Ovary (tissue), 9 donors: Measurements from ENCODE around the gene RND1. TPM values are rescaled to one million over a fixed set of nuclear protein-coding genes. Genes with fewer than 3 reads are reported as not detected.

Experiments used
- DNase-seq, 5 donors: peaks; one replicate each; pipeline ENCODE4 v3.0.0-alpha.2; 2019 to 2020
- H3K27ac ChIP-seq, 2 donors: fragments of 200-600 bp; one replicate each; pipeline versions ENCODE4 v1.5.1 to v1.8.0; 2019 to 2022
- H3K27me3 ChIP-seq: fragments of 200-600 bp; one replicate; pipeline ENCODE4 v1.8.0; 2022
- H3K36me3 ChIP-seq: fragments of 200-600 bp; sonication (generic); one replicate; pipeline ENCODE4 v1.5.1; 2019
- H3K4me1 ChIP-seq: one replicate; pipeline ENCODE4 v1.8.1; 2013; ENCODE audit warnings: mild to moderate bottlenecking, moderate library complexity; ENCODE audit not compliant: insufficient read depth
- H3K4me3 ChIP-seq: fragments of 200-600 bp; sonication (generic); one replicate; pipeline ENCODE4 v1.5.1; 2017
- H3K9me3 ChIP-seq, 2 donors: fragments of 200-600 bp in 1 of 2; sonication (generic) in 1 of 2; one replicate each; pipeline versions ENCODE4 v1.5.1 to v1.8.1; 2013 to 2019; ENCODE audit warnings: mild to moderate bottlenecking in 1 of 2, moderate library complexity in 1 of 2
- CTCF ChIP-seq, 3 donors: fragments of 450-650 bp in 2 of 3; fragments of 200-600 bp in 1 of 3; IDR thresholded peaks; one replicate each; pipeline versions ENCODE4 v1.5.1 to v1.8.0; 2016 to 2022; ENCODE audit warnings: antibody characterized with exemption in 3 of 3, mild to moderate bottlenecking in 1 of 3
- EP300 ChIP-seq: sonication (generic); formaldehyde crosslinking; IDR thresholded peaks from one replicate; pipeline ENCODE4 v1.6.1; 2017; ENCODE audit warnings: antibody characterized with exemption
- POLR2A ChIP-seq: fragments of 450-650 bp; IDR thresholded peaks from one replicate; pipeline ENCODE4 v1.6.1; 2017; ENCODE audit warnings: antibody characterized with exemption, mild to moderate bottlenecking, moderate library complexity
- WGBS, 3 donors: extraction: QIAGEN DNeasy Blood & Tissue Kit in 1 of 3; methylation state at CpG; one replicate each; pipeline versions ENCODE4 v1.1.5 to v1.1.7; 2013 to 2017; 5-methylcytosine and 5-hydroxymethylcytosine counted together
- intact Hi-C, 4 donors: fragments of 100-400 bp; cut with DNase I; formaldehyde crosslinking; loops; one replicate each; pipeline versions ENCODE4 v1.11.0 to v1.15.1; 2022 to 2023
- polyA plus RNA-seq, 2 donors: library from polyadenylated mRNA; stranded (reverse); fragments of 200-250 nt in 1 of 2; fragments of 350-450 nt in 1 of 2; fragmentation: Illumina TruSeq in 1 of 2; extraction: RNeasy Lipid Tissue Mini Kit (QIAGEN cat#74804) in 1 of 2; gene quantifications; one replicate each; pipeline ENCODE4 v1.2.3, GENCODE V29; 2013 to 2014
- total RNA-seq, 7 donors: library from RNA; depleted of rRNA in 2 of 7; stranded (reverse); fragments of >200 nt in 2 of 7; fragmentation: NEBNext Ultra II Directional in 3 of 7; extraction: Animal tissue kit (Norgen Biotek cat#: 25700) in 3 of 7; gene quantifications; one replicate each; pipeline versions ENCODE4 v1.1.0 to v1.2.4, GENCODE V29; 2016 to 2023
- donor health status: DM: no; HTN: no; CAD: no; lungs with moderate emphysema.
- donor health status: DM: no; HTN: no; CAD: no.
- donor health status: Bipolar disorder and iron deficiency.
- donor health status: DM: yes; HTN: yes; CAD: no.
- donor health status: DM: no; HTN: no; CAD: no.
- donor health status: DM: yes; HTN: yes; CAD: no.

RND1 gene
- total and polyA plus RNA-seq, 9 donors: 0.23 to 3.8 (median 0.62) TPM

- peaks cover 4% of the 10 kb centered on the region for H3K4me1 ChIP-seq
- H3K36me3 ChIP-seq: no peaks in the 10 kb centered on the region
- H3K9me3 ChIP-seq: no peaks in the 10 kb centered on the region
- H3K27me3 ChIP-seq: no peaks in the 10 kb centered on the region
- intact Hi-C loops: loop anchor here in 3 of 4 donors (2.0 to 5.0 kb wide), 2 partner anchors 34 to 38 kb away; partner anchors contain the start of gene DDX23 (in 1 of the 3)
- H3K4me3 ChIP-seq: peak overlapping the region; percentile 22
- 2 to 3% (median 2%) methylated on average over 37 of the region's 37 CpGs for WGBS, 3 donors
- DNase-seq: peak; percentile 60 to 85 (median 78)
- H3K27ac ChIP-seq: no peak overlapping the region
- TF ChIP-seq CTCF (IDR thresholded peaks at IDR 0.05): peak; percentile 77 to 83 (median 78)
- no peak for TF ChIP-seq EP300
Observed at GRCh38 chr12:48890657-48891418, 25.2 kb upstream of the RND1 start.

- TF ChIP-seq EP300 (no peak), POLR2A (no peak), CTCF (IDR thresholded peaks at IDR 0.05) (no peak)
- intact Hi-C loops: loop anchor here in 3 of 4 donors (2.0 to 5.0 kb wide), 2 partner anchors 32 to 37 kb away; partner anchors contain the start of gene DDX23 (in 1 of the 3)
- Histone ChIP-seq H3K4me3 (no peak overlapping the region), H3K27ac (no peak overlapping the region), H3K27me3 (no peaks in the 10 kb centered on the region), H3K36me3 (no peaks in the 10 kb centered on the region), H3K9me3 (no peaks in the 10 kb centered on the region), H3K4me1 (peaks cover 4% of the 10 kb centered on the region)
- 60 to 74% (median 73%) methylated on average over 3 of the region's 3 CpGs for WGBS, 3 donors
- no peak for DNase-seq
Observed at GRCh38 chr12:48889679-48890078, 24.0 kb upstream of the RND1 start.

- Histone ChIP-seq H3K9me3 (no peaks in the 10 kb centered on the region), H3K4me1 (no peaks in the 10 kb centered on the region), H3K27me3 (no peaks in the 10 kb centered on the region), H3K27ac (no peak overlapping the region), H3K4me3 (no peak overlapping the region), H3K36me3 (no peaks in the 10 kb centered on the region)
- intact Hi-C loops: no loop called here
- no peak for TF ChIP-seq CTCF (IDR thresholded peaks at IDR 0.05)
- TF ChIP-seq POLR2A: no peak
- TF ChIP-seq EP300: no peak
- DNase-seq: no peak
- 66 to 67% (median 66%) methylated on average over 13 of the region's 13 CpGs for WGBS, 3 donors
Observed at GRCh38 chr12:48883305-48884161, 17.9 kb upstream of the RND1 start.

GRCh38 chr12:48882972-48883304 lies 17.3 kb upstream of the RND1 start:
- intact Hi-C loops: no loop called here
- H3K4me3 ChIP-seq: no peak overlapping the region
- no peaks in the 10 kb centered on the region for H3K4me1 ChIP-seq
- no peak for DNase-seq
- H3K27ac ChIP-seq: no peak overlapping the region
- no peaks in the 10 kb centered on the region for H3K36me3 ChIP-seq
- TF ChIP-seq CTCF (IDR thresholded peaks at IDR 0.05) (no peak), EP300 (no peak), POLR2A (no peak)
- H3K9me3 ChIP-seq: no peaks in the 10 kb centered on the region
- WGBS, 3 donors: 64 to 78% (median 73%) methylated on average over 3 of the region's 3 CpGs
- H3K27me3 ChIP-seq: no peaks in the 10 kb centered on the region
